Right cardiac atrium (tissue), 5 donors: ENCODE results near the gene SLC9A9. TPM values are rescaled to one million over a fixed set of nuclear protein-coding genes. Genes with fewer than 3 reads are reported as not detected.

Experiments
- ATAC-seq, 2 donors: fragments of 200-7000 bp; cut with Tn5 transposase; one replicate each; pipeline versions ENCODE4 v1.8.0 to v1.9.1; 2020; ENCODE audit warnings: moderate library complexity in 2 of 2, mild to moderate bottlenecking in 1 of 2
- DNase-seq, 3 donors: peaks; one replicate each; pipeline ENCODE4 v3.0.0-alpha.2; 2020
- H3K27ac ChIP-seq: one replicate; pipeline ENCODE4 v1.5.1; 2013; ENCODE audit warnings: mild to moderate bottlenecking, low read length, control low read depth, moderate library complexity
- H3K27me3 ChIP-seq: one replicate; pipeline ENCODE4 v1.6.1; 2013; ENCODE audit not compliant: control insufficient read depth, insufficient read depth
- H3K4me1 ChIP-seq: one replicate; pipeline ENCODE4 v1.6.1; 2013; ENCODE audit warnings: low read length; ENCODE audit not compliant: control insufficient read depth, insufficient read depth
- H3K4me3 ChIP-seq: one replicate; pipeline ENCODE4 v1.5.1; 2013; ENCODE audit warnings: low read length, control low read depth
- H3K9me3 ChIP-seq: one replicate; pipeline ENCODE4 v1.6.1; 2013; ENCODE audit warnings: low read length; ENCODE audit not compliant: control insufficient read depth
- WGBS: extraction: QIAGEN DNeasy Blood & Tissue Kit; methylation state at CpG from one replicate; pipeline ENCODE4 v1.1.7; 2013; 5-methylcytosine and 5-hydroxymethylcytosine counted together
- intact Hi-C, 4 donors: fragments of 100-400 bp; cut with DNase I; formaldehyde crosslinking; loops; one replicate each; pipeline versions ENCODE4 v1.11.0 to v1.14.0; 2022 to 2023
- polyA plus RNA-seq: library from polyadenylated mRNA; stranded (reverse); fragments of 200-250 nt; gene quantifications from one replicate; pipeline ENCODE4 v1.2.3, GENCODE V29; 2013
- total RNA-seq, 4 donors: library from RNA; stranded (reverse); fragmentation: NEBNext Ultra II Directional; extraction: Animal tissue kit (Norgen Biotek cat#: 25700); gene quantifications; one replicate each; pipeline ENCODE4 v1.2.1, GENCODE V29; 2021
- donor health status: healthy with polysubstance abuse.
- donor health status: DM: no; HTN: yes; CAD: no.
- donor health status: DM: no; HTN: no; CAD: no.
- donor health status: DM: no; HTN: yes; CAD: no; lungs with severe emphysema.
- donor health status: DM: yes; HTN: yes; CAD: no.

Gene SLC9A9
- total and polyA plus RNA-seq, 5 donors = 3.6 to 14.9 (median 9.2) TPM

DNA sequence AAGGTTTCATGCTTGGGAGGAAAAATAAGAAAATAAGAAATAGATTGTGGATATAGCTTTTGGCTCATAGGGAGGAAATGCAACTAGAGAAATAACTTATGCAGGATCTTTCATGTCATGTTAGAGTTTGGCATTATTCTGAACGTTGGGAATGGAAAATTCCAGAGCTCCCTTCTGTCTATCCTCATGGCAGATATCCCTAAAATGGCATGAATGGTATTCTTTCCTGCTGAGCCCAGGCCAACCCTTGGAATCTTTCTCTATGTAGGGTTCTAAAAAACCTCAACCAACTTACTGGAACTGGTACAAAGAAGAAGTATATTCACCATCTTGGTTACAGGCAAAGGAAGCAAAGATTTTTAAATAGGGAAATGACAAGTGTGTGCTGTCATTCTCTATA, 516.2 kb downstream of the SLC9A9 start:
- no peak for DNase-seq
- intact Hi-C loops = no loop called here

DNA sequence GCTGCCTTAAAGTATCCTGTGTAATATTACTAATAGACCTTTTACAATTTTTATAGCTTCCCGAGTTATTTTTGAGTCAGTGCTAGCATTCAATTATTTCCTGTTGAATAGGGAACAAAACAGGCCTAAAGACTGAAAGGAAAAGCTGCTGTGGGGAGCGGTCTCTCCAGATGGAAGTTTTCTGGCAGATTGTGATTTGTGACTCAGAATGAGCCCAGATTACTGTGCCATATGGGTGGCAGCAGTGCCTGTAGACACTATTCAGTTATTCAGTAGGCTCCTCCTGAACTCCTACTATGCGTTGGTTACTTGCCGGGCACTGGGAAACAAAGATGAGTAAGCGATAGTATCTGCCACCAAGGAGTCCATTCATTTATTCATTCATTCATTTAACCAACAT, 516.9 kb downstream of the SLC9A9 start:
- no peak for DNase-seq
- H3K9me3 ChIP-seq = no peaks in the 10 kb centered on the region
- no peaks in the 10 kb centered on the region for H3K27me3 ChIP-seq
- intact Hi-C loops = no loop called here
- WGBS = 64% methylated on average over 5 of the region's 5 CpGs
- H3K4me1 ChIP-seq = no peaks in the 10 kb centered on the region
- no peak overlapping the region for H3K27ac ChIP-seq
- ATAC-seq = no peak
- H3K4me3 ChIP-seq = no peak overlapping the region

More for the DNA sequence above, 516.2 kb downstream of the SLC9A9 start:
- ATAC-seq = no peak
- WGBS = 20% methylated on average over 1 of the region's 1 CpG
- Histone ChIP-seq H3K9me3 (no peaks in the 10 kb centered on the region), H3K4me3 (no peak overlapping the region), H3K27ac (no peak overlapping the region), H3K27me3 (no peaks in the 10 kb centered on the region), H3K4me1 (no peaks in the 10 kb centered on the region)

DNA sequence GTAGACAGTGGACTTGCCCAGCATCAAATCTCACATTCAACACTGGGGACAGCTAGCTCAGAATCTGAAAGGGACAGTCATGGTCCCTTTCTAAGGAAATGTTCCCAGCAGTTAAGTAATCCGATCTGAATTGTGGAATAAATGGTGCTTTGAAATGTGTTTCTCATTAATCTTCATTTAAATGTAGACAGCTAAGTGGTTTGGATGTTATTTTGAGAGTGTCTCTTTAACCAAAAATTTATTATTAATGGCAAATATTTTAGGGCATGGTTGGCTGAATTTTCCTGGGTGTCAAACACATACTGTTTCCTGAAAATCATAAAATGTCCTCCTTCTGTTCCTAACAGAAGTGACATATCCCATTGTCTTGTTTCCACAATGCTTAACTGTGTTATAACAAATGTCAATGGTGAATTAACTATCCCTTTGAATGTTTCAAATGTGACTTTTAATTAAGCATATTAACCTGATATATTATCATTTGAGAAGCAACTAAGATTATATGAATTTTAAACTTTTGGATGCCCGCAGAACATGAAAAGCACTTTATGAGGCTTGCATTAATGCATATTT, 517.9 kb downstream of the SLC9A9 start:
- intact Hi-C loops = no loop called here
- Histone ChIP-seq H3K27ac (no peak overlapping the region), H3K4me1 (no peaks in the 10 kb centered on the region), H3K27me3 (no peaks in the 10 kb centered on the region), H3K4me3 (no peak overlapping the region), H3K9me3 (no peaks in the 10 kb centered on the region)
- 70% methylated on average over 2 of the region's 2 CpGs for WGBS
- DNase-seq (no peak), ATAC-seq (no peak)

DNA sequence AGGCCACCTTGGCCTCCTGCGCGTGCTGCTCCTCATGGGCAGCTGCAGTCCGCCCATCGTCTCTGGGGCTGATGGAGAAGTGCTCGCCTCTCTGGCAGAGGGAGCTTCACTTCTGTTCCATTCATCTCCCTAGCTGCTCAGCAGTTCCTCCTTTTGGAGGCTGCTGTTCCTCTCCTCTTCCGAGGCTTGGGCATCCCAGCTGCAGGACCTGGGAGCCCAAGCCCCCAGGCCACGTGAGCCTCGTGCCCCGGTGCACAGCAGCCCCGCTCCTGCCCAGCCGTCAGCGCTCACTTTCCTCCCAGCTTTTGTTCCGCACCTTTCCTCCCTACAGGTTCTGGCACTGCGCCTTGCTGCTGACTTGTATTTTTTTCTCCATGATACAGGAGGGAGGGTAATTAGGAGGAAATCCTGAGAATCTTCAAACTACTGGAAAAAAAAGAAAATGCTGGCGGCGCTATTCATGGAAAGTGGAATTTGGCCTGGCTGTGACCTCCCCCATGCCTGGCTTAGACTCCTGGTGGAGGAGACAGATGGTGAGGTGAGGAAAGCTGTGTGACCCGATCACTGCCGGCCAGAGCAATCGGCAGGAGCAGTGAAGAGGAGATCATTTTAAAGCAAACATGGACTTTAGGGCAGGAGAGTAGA, 518.6 kb downstream of the SLC9A9 start:
- intact Hi-C loops = no loop called here
- DNase-seq (peak in 1 of 3 donors; percentile 47), ATAC-seq (peak; percentile 59 to 73)
- Histone ChIP-seq H3K27me3 (no peaks in the 10 kb centered on the region), H3K4me1 (no peaks in the 10 kb centered on the region), H3K9me3 (no peaks in the 10 kb centered on the region), H3K4me3 (no peak overlapping the region), H3K27ac (no peak overlapping the region)
- WGBS = 37% methylated on average over 19 of the region's 19 CpGs

DNA sequence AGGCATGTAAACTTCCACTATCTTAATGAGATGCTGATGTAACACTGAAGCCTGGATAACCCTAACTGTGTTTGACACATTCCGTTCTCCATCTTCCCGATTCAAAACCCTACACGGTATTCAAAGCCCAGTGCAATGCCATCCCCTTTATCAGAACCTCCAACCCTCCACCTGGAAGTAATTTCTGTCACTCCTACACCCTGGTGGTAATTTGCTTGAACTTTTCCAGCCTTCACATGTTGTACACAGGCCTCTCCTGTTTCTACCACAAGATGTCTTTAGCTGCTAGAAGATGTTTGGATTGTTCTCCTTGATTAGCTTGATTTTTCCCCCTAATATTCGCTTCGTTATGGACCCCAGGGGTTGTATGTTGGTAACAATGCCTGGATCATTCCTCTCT, 519.8 kb downstream of the SLC9A9 start:
- Histone ChIP-seq H3K4me3 (no peak overlapping the region), H3K27me3 (no peaks in the 10 kb centered on the region), H3K9me3 (no peaks in the 10 kb centered on the region), H3K27ac (no peak overlapping the region), H3K4me1 (no peaks in the 10 kb centered on the region)
- 78% methylated on average over 5 of the region's 5 CpGs for WGBS
- no peak for ATAC-seq
- intact Hi-C loops = no loop called here
- no peak for DNase-seq

DNA sequence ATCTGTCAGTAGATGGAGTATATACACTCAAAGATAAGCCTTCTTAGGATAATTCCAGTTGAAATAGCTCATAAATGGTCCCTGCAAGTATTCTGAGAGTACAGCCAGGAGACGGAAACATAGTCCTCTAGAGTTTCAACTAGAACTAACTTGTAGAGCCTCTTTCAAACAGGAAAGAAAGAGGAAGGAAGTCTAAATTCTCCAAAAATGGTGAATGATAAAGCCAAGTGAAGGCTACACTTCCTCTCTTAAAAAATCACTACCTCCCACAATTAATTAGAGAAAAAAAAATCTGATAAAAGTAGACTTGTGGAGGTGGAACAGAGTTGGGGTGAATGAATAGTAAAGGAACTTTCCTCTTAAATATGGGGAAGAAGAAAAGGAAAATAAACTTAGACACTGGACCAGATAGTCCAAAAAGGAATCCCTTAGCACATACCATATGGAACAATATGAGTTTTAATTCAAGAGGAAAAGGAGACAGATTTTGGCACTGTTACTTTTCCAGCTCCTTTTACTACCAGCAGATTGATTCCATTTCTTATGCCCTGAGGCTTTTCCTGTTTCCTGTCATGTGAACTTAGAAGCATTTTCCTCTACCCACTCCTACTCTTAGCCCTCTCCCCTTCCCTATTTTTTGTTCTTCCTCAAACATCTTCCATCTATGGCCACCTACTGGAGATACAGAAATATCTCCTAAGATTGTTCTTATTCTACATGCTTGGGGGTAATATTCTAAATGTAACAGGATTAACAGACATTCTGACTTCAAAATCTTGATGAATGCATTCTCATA, 521.1 kb downstream of the SLC9A9 start:
- H3K27ac ChIP-seq = no peak overlapping the region
- no peaks in the 10 kb centered on the region for H3K4me1 ChIP-seq
- no peak overlapping the region for H3K4me3 ChIP-seq
- DNase-seq (no peak), ATAC-seq (peak in 1 of 2 donors; percentile 43)
- H3K9me3 ChIP-seq = no peaks in the 10 kb centered on the region
- 75% methylated on average over 1 of the region's 1 CpG for WGBS
- intact Hi-C loops = no loop called here
- H3K27me3 ChIP-seq = no peaks in the 10 kb centered on the region

DNA sequence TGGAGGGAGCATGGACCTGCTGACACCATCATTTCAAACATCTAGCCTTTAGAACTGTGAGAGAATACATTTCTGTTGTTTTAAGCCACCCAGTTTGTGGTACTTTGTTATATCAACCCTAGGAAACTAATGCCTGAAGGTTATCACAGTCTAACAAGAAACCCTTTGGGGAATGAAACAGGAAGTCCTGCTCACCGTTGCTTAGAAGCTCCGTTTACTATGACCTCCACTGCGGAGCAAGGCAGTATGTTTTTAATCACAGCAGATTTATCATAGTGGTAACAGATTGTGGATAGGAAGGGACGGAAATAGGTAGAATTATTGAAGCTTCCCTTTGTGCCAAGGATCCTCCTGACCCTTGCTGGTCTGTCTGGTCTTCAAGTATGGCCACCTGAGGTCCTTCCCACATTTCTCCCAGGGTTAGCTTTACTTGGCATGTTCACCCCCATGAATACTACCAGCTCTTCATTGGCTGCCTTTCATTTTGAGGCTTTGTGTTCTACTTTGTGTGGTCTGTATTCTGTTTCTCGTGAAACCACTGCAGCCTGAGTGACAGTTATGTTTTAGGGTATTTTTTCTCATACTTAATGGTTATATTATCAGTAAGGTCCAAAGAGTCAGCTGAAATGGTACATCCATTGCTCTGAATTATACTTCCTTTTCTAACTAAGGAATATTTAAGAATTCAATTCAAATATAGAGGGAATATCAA, 527.1 kb downstream of the SLC9A9 start:
- no peaks in the 10 kb centered on the region for H3K4me1 ChIP-seq
- peak in 1 of 2 donors; percentile 79 for ATAC-seq
- DNase-seq = no peak
- H3K27ac ChIP-seq = no peak overlapping the region
- no peak overlapping the region for H3K4me3 ChIP-seq
- WGBS = 66% methylated on average over 5 of the region's 5 CpGs
- H3K27me3 ChIP-seq = no peaks in the 10 kb centered on the region
- intact Hi-C loops = no loop called here
- no peaks in the 10 kb centered on the region for H3K9me3 ChIP-seq

DNA sequence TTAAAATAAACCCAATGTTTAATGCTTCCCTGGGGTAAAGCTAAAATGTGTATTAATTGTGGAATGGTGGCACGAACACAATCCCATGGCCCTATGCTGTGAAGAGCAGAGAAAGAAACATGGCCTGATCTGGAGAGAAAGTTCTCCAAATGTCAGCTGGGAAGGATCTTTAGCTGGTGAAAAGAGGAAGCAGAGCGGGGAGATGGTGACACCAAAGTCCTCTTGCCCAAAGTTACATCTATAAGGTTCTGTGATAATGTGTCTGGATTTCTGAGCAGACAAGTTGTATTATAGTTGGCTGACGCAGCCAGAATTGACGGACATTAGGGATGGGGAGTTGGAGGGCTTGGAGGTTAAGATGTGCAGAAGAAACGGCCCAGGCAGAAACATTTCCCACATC, 532.5 kb downstream of the SLC9A9 start:
- no peak overlapping the region for H3K27ac ChIP-seq
- intact Hi-C loops = no loop called here
- 70% methylated on average over 5 of the region's 5 CpGs for WGBS
- no peak for DNase-seq
- H3K27me3 ChIP-seq = no peaks in the 10 kb centered on the region
- H3K4me3 ChIP-seq = no peak overlapping the region
- no peaks in the 10 kb centered on the region for H3K9me3 ChIP-seq
- no peak for ATAC-seq
- no peaks in the 10 kb centered on the region for H3K4me1 ChIP-seq

DNA sequence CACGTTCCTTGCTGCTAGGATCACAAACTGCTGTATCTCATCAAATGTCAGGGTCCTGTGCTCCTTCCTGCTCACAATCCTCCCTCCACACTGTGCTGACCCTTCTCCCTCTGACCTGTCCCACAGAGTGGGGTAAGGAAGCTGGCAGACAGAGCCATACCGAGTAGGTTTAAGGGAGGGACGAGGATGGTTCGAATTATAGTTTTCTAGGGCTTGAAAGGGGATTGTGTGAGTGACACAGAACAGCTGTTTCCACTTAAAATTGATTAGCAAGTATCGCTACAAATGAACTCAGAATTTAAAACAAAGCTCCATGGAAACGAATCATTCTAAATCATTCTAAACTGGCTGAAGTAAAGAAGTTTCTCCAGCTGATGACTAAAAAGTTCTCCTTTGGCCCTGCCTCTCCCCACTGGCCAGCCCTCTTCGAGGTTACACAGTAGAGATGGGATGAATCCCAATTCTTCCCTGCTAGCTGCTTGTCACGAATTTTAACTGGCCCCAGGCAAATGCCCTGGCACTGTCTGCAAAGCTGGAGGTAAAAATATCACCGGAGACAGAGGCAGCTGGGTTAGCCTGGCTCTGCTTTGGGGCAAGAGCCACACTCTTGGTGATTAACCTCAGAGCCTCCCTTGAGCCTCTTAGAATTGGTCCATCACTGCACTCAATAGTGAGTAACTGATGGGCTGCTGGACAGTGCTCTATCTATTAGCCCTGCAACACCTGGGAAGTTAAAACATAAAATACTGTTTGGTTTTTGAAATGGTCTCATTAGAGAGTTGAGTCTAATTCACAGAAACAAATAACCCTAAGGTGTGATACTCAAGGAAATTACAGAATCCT, 533.8 kb downstream of the SLC9A9 start:
- WGBS = 54% methylated on average over 9 of the region's 9 CpGs
- Histone ChIP-seq H3K27me3 (no peaks in the 10 kb centered on the region), H3K9me3 (no peaks in the 10 kb centered on the region), H3K4me3 (no peak overlapping the region), H3K27ac (no peak overlapping the region), H3K4me1 (no peaks in the 10 kb centered on the region)
- peak in 1 of 2 donors; percentile 47 for ATAC-seq
- intact Hi-C loops = no loop called here
- no peak for DNase-seq

DNA sequence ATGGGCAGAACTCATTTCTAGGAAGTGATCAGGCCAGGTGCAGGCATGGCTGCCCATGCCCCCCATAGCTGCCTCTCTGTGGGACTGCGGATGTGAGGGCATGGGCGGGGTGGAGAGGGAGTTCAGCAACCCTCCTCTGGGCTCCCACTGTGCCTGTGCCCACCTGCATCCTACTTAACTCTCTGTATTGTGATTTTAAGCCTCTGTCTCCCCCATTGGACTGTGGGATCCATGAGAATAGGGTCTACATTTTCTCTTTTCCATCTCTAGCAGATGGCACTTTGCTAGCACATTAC, 534.4 kb downstream of the SLC9A9 start:
- intact Hi-C loops = no loop called here
- Histone ChIP-seq H3K9me3 (no peaks in the 10 kb centered on the region), H3K27ac (no peak overlapping the region), H3K4me1 (no peaks in the 10 kb centered on the region), H3K27me3 (no peaks in the 10 kb centered on the region), H3K4me3 (no peak overlapping the region)
- 98% methylated on average over 2 of the region's 2 CpGs for WGBS
- no peak for DNase-seq
- no peak for ATAC-seq
